Aorta (tissue), 5 donors: ENCODE measurements around the gene DSC3. TPM values are rescaled to one million over a fixed set of nuclear protein-coding genes. Genes with fewer than 3 reads are reported as not detected.
"Not testable (repeated sequence)": the region's sequence is repeated elsewhere in the genome, so short reads cannot be mapped to it uniquely, and the experiment has no call there.

Experiments used
- ATAC-seq: fragments of 200-7000 bp; cut with Tn5 transposase; one replicate; pipeline ENCODE4 v1.9.1; 2022; ENCODE audit warnings: moderate library complexity; ENCODE audit not compliant: low FRiP score
- DNase-seq, 2 donors: peaks; one replicate each; pipeline ENCODE4 v3.0.0-alpha.2; 2020
- H3K27ac ChIP-seq, 2 donors: one replicate each; pipeline ENCODE4 v1.5.1; 2013; ENCODE audit warnings: low read length in 2 of 2, mild to moderate bottlenecking in 2 of 2, moderate library complexity in 2 of 2, control low read depth in 1 of 2, inconsistent platforms in 1 of 2, low read depth in 1 of 2
- H3K27me3 ChIP-seq, 2 donors: one replicate each; pipeline ENCODE4 v1.6.1; 2013; ENCODE audit warnings: control low read depth in 1 of 2, low read length in 1 of 2, mild to moderate bottlenecking in 1 of 2, moderate library complexity in 1 of 2; ENCODE audit not compliant: insufficient read depth in 2 of 2, control insufficient read depth in 1 of 2
- H3K36me3 ChIP-seq, 2 donors: one replicate each; pipeline ENCODE4 v1.6.1; 2013; ENCODE audit warnings: control low read depth in 1 of 2, low read length in 1 of 2, mild to moderate bottlenecking in 1 of 2; ENCODE audit not compliant: insufficient read depth in 2 of 2, control insufficient read depth in 1 of 2
- H3K4me1 ChIP-seq, 2 donors: one replicate each; pipeline ENCODE4 v1.6.1; 2013; ENCODE audit warnings: low read length in 2 of 2, control low read depth in 1 of 2, mild to moderate bottlenecking in 1 of 2, moderate library complexity in 1 of 2; ENCODE audit not compliant: insufficient read depth in 2 of 2, control insufficient read depth in 1 of 2
- H3K4me3 ChIP-seq, 2 donors: one replicate each; pipeline ENCODE4 v1.5.1; 2013; ENCODE audit warnings: low read length in 2 of 2, control low read depth in 1 of 2, mild to moderate bottlenecking in 1 of 2
- H3K9me3 ChIP-seq: one replicate; pipeline ENCODE4 v1.6.1; 2013; ENCODE audit warnings: mild to moderate bottlenecking, low read length; ENCODE audit not compliant: control insufficient read depth
- WGBS, 2 donors: extraction: QIAGEN DNeasy Blood & Tissue Kit; methylation state at CpG; one replicate each; pipeline ENCODE4 v1.1.7; 2013; 5-methylcytosine and 5-hydroxymethylcytosine counted together
- intact Hi-C, 2 donors: fragments of 100-400 bp; cut with DNase I; formaldehyde crosslinking; loops; one replicate each; pipeline versions ENCODE4 v1.14.2 to v1.15.0; 2022
- polyA plus RNA-seq, 2 donors: library from polyadenylated mRNA; stranded (reverse); fragments of 200-250 nt; gene quantifications; one replicate each; pipeline ENCODE4 v1.2.3, GENCODE V29; 2013
- total RNA-seq, 2 donors: library from RNA; stranded (reverse); fragmentation: NEBNext Ultra II Directional; extraction: Animal tissue kit (Norgen Biotek cat#: 25700); gene quantifications; one replicate each; pipeline ENCODE4 v1.2.1, GENCODE V29; 2021
- donor health status: healthy with polysubstance abuse.
- donor health status: Bipolar disorder and iron deficiency.
- donor health status: DM: no; HTN: no; CAD: no.
- donor health status: DM: no; HTN: no; CAD: no.
- donor health status: DM: yes; HTN: yes; CAD: no.

The DSC3 gene
- total and polyA plus RNA-seq, 4 donors = 0.46 to 2.3 (median 1.3) TPM

- intact Hi-C loops = no loop called here
- DNase-seq (no peak), ATAC-seq (no peak)
- 55 to 61% methylated on average over 2 of the region's 2 CpGs for WGBS, 2 donors
- Histone ChIP-seq H3K36me3 (no peaks in the 10 kb centered on the region), H3K9me3 (peaks cover under 1% of the 10 kb centered on the region), H3K4me1 (no peaks in the 10 kb centered on the region), H3K27me3 (no peaks in the 10 kb centered on the region), H3K4me3 (no peak overlapping the region), H3K27ac (no peak overlapping the region)
These were observed 45.3 kb downstream of the DSC3 start for GRCh38 chr18:30997223-30997622.

- Histone ChIP-seq H3K4me1 (no peaks in the 10 kb centered on the region), H3K4me3 (no peak overlapping the region), H3K27me3 (no peaks in the 10 kb centered on the region), H3K36me3 (no peaks in the 10 kb centered on the region), H3K27ac (no peak overlapping the region), H3K9me3 (peaks cover 2% of the 10 kb centered on the region)
- intact Hi-C loops = no loop called here
- ATAC-seq (no peak), DNase-seq (no peak)
- 74 to 78% methylated on average over 2 of the region's 2 CpGs for WGBS, 2 donors
These were observed 50.3 kb downstream of the DSC3 start for GRCh38 chr18:30992231-30992630.

- H3K27ac ChIP-seq = no peak overlapping the region
- intact Hi-C loops = no loop called here
- DNase-seq = no peak
- peaks cover 2% of the 10 kb centered on the region for H3K9me3 ChIP-seq
- H3K27me3 ChIP-seq = no peaks in the 10 kb centered on the region
- no peaks in the 10 kb centered on the region for H3K4me1 ChIP-seq
- no peak overlapping the region for H3K4me3 ChIP-seq
- ATAC-seq = no peak
- no peaks in the 10 kb centered on the region for H3K36me3 ChIP-seq
- 79 to 85% methylated on average over 5 of the region's 5 CpGs for WGBS, 2 donors
These were observed 51.1 kb downstream of the DSC3 start for GRCh38 chr18:30991397-30991796.

- ATAC-seq = no peak
- no peaks in the 10 kb centered on the region for H3K36me3 ChIP-seq
- H3K4me3 ChIP-seq = no peak overlapping the region
- no peak overlapping the region for H3K27ac ChIP-seq
- H3K27me3 ChIP-seq = no peaks in the 10 kb centered on the region
- H3K4me1 ChIP-seq = no peaks in the 10 kb centered on the region
- H3K9me3 ChIP-seq = peaks cover 2% of the 10 kb centered on the region
- intact Hi-C loops = no loop called here
- DNase-seq = no peak
- 55 to 73% methylated on average over 1 of the region's 1 CpG for WGBS, 2 donors
These were observed 53.4 kb downstream of the DSC3 start for GRCh38 chr18:30989141-30989540.

GRCh38 chr18:30988440-30988839 lies 54.1 kb downstream of the DSC3 start:
- Histone ChIP-seq H3K9me3 (peaks cover 2% of the 10 kb centered on the region), H3K4me1 (no peaks in the 10 kb centered on the region), H3K4me3 (no peak overlapping the region), H3K27me3 (no peaks in the 10 kb centered on the region), H3K36me3 (no peaks in the 10 kb centered on the region), H3K27ac (no peak overlapping the region)
- DNase-seq = no peak
- intact Hi-C loops = no loop called here
- 10 to 21% methylated on average over 4 of the region's 4 CpGs for WGBS, 2 donors
- ATAC-seq = no peak

- ATAC-seq (no peak), DNase-seq (no peak)
- H3K9me3 ChIP-seq = peaks cover 2% of the 10 kb centered on the region
- H3K4me1 ChIP-seq = no peaks in the 10 kb centered on the region
- 42 to 43% methylated on average over 4 of the region's 4 CpGs for WGBS, 2 donors
- no peak overlapping the region for H3K27ac ChIP-seq
- no peak overlapping the region for H3K4me3 ChIP-seq
- intact Hi-C loops = no loop called here
- H3K27me3 ChIP-seq = no peaks in the 10 kb centered on the region
- no peaks in the 10 kb centered on the region for H3K36me3 ChIP-seq
These were observed 54.9 kb downstream of the DSC3 start for GRCh38 chr18:30987467-30988241.

GRCh38 chr18:30985753-30986152 lies 56.8 kb downstream of the DSC3 start:
- ATAC-seq (no peak), DNase-seq (no peak)
- WGBS, 2 donors = 91 to 94% methylated on average over 12 of the region's 12 CpGs
- Histone ChIP-seq H3K9me3 (no peaks in the 10 kb centered on the region), H3K27me3 (no peaks in the 10 kb centered on the region), H3K27ac (no peak overlapping the region), H3K4me3 (no peak overlapping the region), H3K36me3 (no peaks in the 10 kb centered on the region), H3K4me1 (no peaks in the 10 kb centered on the region)
- intact Hi-C loops = no loop called here

- H3K27ac ChIP-seq = no peak overlapping the region
- no peaks in the 10 kb centered on the region for H3K9me3 ChIP-seq
- WGBS, 2 donors = 85 to 88% methylated on average over 11 of the region's 11 CpGs
- H3K4me3 ChIP-seq = no peak overlapping the region
- no peak for ATAC-seq
- intact Hi-C loops = no loop called here
- no peak for DNase-seq
- H3K27me3 ChIP-seq = no peaks in the 10 kb centered on the region
- no peaks in the 10 kb centered on the region for H3K36me3 ChIP-seq
- no peaks in the 10 kb centered on the region for H3K4me1 ChIP-seq
These were observed 60.1 kb downstream of the DSC3 start for GRCh38 chr18:30982285-30982992.

- intact Hi-C loops = not testable (repeated sequence)
These were observed 64.5 kb downstream of the DSC3 start for GRCh38 chr18:30978091-30978490.

More at GRCh38 chr18:30978091-30978490, 64.5 kb downstream of the DSC3 start:
- not testable (repeated sequence) for H3K9me3 ChIP-seq, H3K36me3 ChIP-seq, DNase-seq, H3K27me3 ChIP-seq, H3K27ac ChIP-seq, H3K4me1 ChIP-seq, H3K4me3 ChIP-seq, ATAC-seq
- 85% methylated on average over 4 of the region's 4 CpGs for WGBS, 2 donors
